IMR-90 (cell line): ENCODE measurements around the gene SLIT1. TPM values are rescaled to one million over a fixed set of nuclear protein-coding genes. Genes with fewer than 3 reads are reported as not detected.
A peak's percentile ranks its signal among the peaks of the same experiment; 100 is the strongest.

Source experiments
- ATAC-seq: fragments of 200-7000 bp; cut with Tn5 transposase; 2 replicates; pipeline ENCODE4 v1.9.1; 2020; ENCODE audit warnings: low read depth, mild to moderate bottlenecking, moderate library complexity
- BruUV-seq: library from RNA; stranded (reverse); fragments of 400-500 nt; replicated peaks from 2 replicates; lab custom pipeline; 2021; lab: Mats Ljungman, UMichigan
- CTCF ChIA-PET: fragments of 300-600 bp; formaldehyde crosslinking; extraction: SDS; loops from one replicate; lab custom pipeline; 2021; ENCODE audit warnings: antibody characterized with exemption; lab: Yijun Ruan, JAX
- POLR2A ChIA-PET: fragments of 300-600 bp; sonication (Branson Sonifier 250); formaldehyde crosslinking; loops from one replicate; lab custom pipeline; 2022; ENCODE audit warnings: antibody characterized with exemption; ENCODE audit not compliant: unreplicated experiment; lab: Charles Lee
- DNase-seq: peaks from one replicate; pipeline ENCODE4 v3.0.0; 2013
- H2AFZ ChIP-seq: replicated peaks from 2 replicates; pipeline ENCODE3; 2013; ENCODE audit warnings: low read length, mild to moderate bottlenecking; ENCODE audit not compliant: poor library complexity
- H2AK5ac ChIP-seq: 2 replicates; pipeline ENCODE4 v1.6.1; 2013; ENCODE audit warnings: low read depth, low read length, inconsistent platforms
- H2AK9ac ChIP-seq: replicated peaks from 2 replicates; pipeline ENCODE3; 2013; ENCODE audit warnings: mild to moderate bottlenecking, low read depth, low read length, moderate library complexity; ENCODE audit not compliant: poor library complexity
- H2BK120ac ChIP-seq: 2 replicates; pipeline ENCODE4 v1.6.1; 2013; ENCODE audit warnings: low read depth, low read length, inconsistent platforms
- H2BK15ac ChIP-seq: 3 replicates; pipeline ENCODE4 v1.6.1; 2013; ENCODE audit warnings: low read depth, low read length, inconsistent platforms
- H2BK20ac ChIP-seq: 2 replicates; pipeline ENCODE4 v1.6.1; 2013; ENCODE audit warnings: low read depth, mild to moderate bottlenecking, inconsistent platforms, low read length, moderate library complexity
- H2BK5ac ChIP-seq: 2 replicates; pipeline ENCODE4 v1.6.1; 2013; ENCODE audit warnings: mild to moderate bottlenecking, low read depth, low read length, inconsistent platforms; ENCODE audit not compliant: poor library complexity, severe bottlenecking
- H3K14ac ChIP-seq: replicated peaks from 2 replicates; pipeline ENCODE4 v1.6.1; 2013; ENCODE audit warnings: low read depth, low read length, inconsistent platforms
- H3K18ac ChIP-seq: 2 replicates; pipeline ENCODE4 v1.6.1; 2013; ENCODE audit warnings: low read depth, low read length, control low read depth
- H3K23ac ChIP-seq: 2 replicates; pipeline ENCODE4 v1.6.1; 2013; ENCODE audit warnings: low read depth, low read length, inconsistent platforms
- H3K27ac ChIP-seq: 2 replicates; pipeline ENCODE4 v1.5.1; 2013; ENCODE audit warnings: mild to moderate bottlenecking, control low read depth, low read length; ENCODE audit not compliant: insufficient read depth
- H3K27me3 ChIP-seq: 2 replicates; pipeline ENCODE4 v1.6.1; 2013; ENCODE audit warnings: low read length; ENCODE audit not compliant: control insufficient read depth, insufficient read depth
- H3K36me3 ChIP-seq: 2 replicates; pipeline ENCODE4 v1.6.1; 2013; ENCODE audit warnings: low read length, mixed read lengths; ENCODE audit not compliant: control insufficient read depth, insufficient read depth
- H3K4ac ChIP-seq: 2 replicates; pipeline ENCODE4 v1.6.1; 2013; ENCODE audit warnings: low read depth, low read length, inconsistent platforms
- H3K4me1 ChIP-seq: 2 replicates; pipeline ENCODE4 v1.6.1; 2013; ENCODE audit warnings: low read length, mixed read lengths; ENCODE audit not compliant: control insufficient read depth, insufficient read depth
- H3K4me2 ChIP-seq: 2 replicates; pipeline ENCODE4 v1.6.1; 2013; ENCODE audit warnings: low read depth, mild to moderate bottlenecking, control low read depth, low read length, moderate library complexity
- H3K4me3 ChIP-seq: 2 replicates; pipeline ENCODE4 v1.5.1; 2013; ENCODE audit warnings: low read depth, mild to moderate bottlenecking, control low read depth, low read length, moderate library complexity; ENCODE audit not compliant: insufficient read depth
- H3K56ac ChIP-seq: 2 replicates; pipeline ENCODE4 v1.6.1; 2013; ENCODE audit warnings: low read length, inconsistent platforms; ENCODE audit not compliant: insufficient read depth; ENCODE audit errors: extremely low read depth
- H3K79me1 ChIP-seq, 2 experiments: 2 replicates each; pipeline ENCODE4 v1.6.1; 2013; ENCODE audit warnings: low read length in 2 of 2, inconsistent platforms in 1 of 2, low read depth in 1 of 2
- H3K9ac ChIP-seq: 2 replicates; pipeline ENCODE4 v1.6.1; 2013; ENCODE audit warnings: low read depth, low read length, control low read depth
- H3K9me1 ChIP-seq: 2 replicates; pipeline ENCODE4 v1.6.1; 2013; ENCODE audit warnings: low read length, inconsistent platforms; ENCODE audit not compliant: insufficient read depth
- H3K9me3 ChIP-seq: 2 replicates; pipeline ENCODE4 v1.6.1; 2013; ENCODE audit warnings: low read length; ENCODE audit not compliant: control insufficient read depth, insufficient read depth
- H4K20me1 ChIP-seq: 2 replicates; pipeline ENCODE4 v1.6.1; 2013; ENCODE audit warnings: low read length, inconsistent platforms; ENCODE audit not compliant: insufficient read depth
- H4K5ac ChIP-seq: 2 replicates; pipeline ENCODE4 v1.6.1; 2013; ENCODE audit warnings: mild to moderate bottlenecking, low read depth, low read length, control low read depth
- H4K8ac ChIP-seq, 2 experiments: 2 replicates each; pipeline ENCODE4 v1.6.1; 2013; ENCODE audit warnings: low read depth in 2 of 2, low read length in 2 of 2, control low read depth in 1 of 2, inconsistent platforms in 1 of 2
- H4K91ac ChIP-seq: 2 replicates; pipeline ENCODE4 v1.6.1; 2013; ENCODE audit warnings: low read depth, low read length, inconsistent platforms; ENCODE audit not compliant: insufficient read depth
- MAZ ChIP-seq: IDR thresholded peaks from 2 replicates; pipeline ENCODE4 v1.6.1; 2012; ENCODE audit warnings: low read depth, mild to moderate bottlenecking, low read length, improper control_type of control experiment, moderate library complexity, borderline replicate concordance
- NFE2L2 ChIP-seq: fragments of 150-350 bp; IDR thresholded peaks from 2 replicates; pipeline ENCODE4 v1.6.1; 2016; ENCODE audit warnings: low read depth, mild to moderate bottlenecking, low read length
- SMC3 ChIP-seq: fragments of 150-350 bp; IDR thresholded peaks from 2 replicates; pipeline ENCODE4 v1.6.1; 2016; ENCODE audit warnings: low read depth, mild to moderate bottlenecking, antibody characterized with exemption, low read length, moderate library complexity
- WGBS, 2 experiments: methylation state at CpG; one replicate each; pipeline versions ENCODE4 v1.1.5 to v1.1.7; 2013; ENCODE audit warnings: missing lambda C conversion rate in 2 of 2; ENCODE audit not compliant: insufficient read length in 1 of 2; ENCODE audit errors: extremely low coverage in 2 of 2; 5-methylcytosine and 5-hydroxymethylcytosine counted together
- dilution Hi-C: fragments of 300-500 bp; cut with HindIII; formaldehyde crosslinking; loops from one replicate; pipeline ENCODE4 v1.14.3; 2018; ENCODE audit warnings: low sequenced_read_pairs; ENCODE audit not compliant: unreplicated experiment
- in situ Hi-C: fragments of 300-500 bp; cut with MboI; formaldehyde crosslinking; loops from 3 replicates; pipeline ENCODE4 v1.14.3; 2019; ENCODE audit warnings: low sequenced_read_pairs, inconsistent platforms, mixed read lengths
- intact Hi-C: fragments of 100-400 bp; cut with micrococcal nuclease; formaldehyde crosslinking; loops from 2 replicates; pipeline ENCODE4 v1.10.0; 2022
- polyA plus RNA-seq, 3 experiments: library from polyadenylated mRNA; depleted of rRNA; stranded (reverse); fragments of >200 nt; gene quantifications; 2 replicates each; pipeline ENCODE4 v1.2.3, GENCODE V29; 2012; ENCODE audit warnings: low replicate concordance in 1 of 3
- total RNA-seq: library from RNA; depleted of rRNA; stranded (reverse); fragments of >200 nt; gene quantifications from 2 replicates; pipeline ENCODE4 v1.2.3, GENCODE V29; 2012

SLIT1 gene
- total and polyA plus RNA-seq, 2 of the 4 experiments (the other 2 are of a cell fraction) = under 0.01 TPM

- ATAC-seq = no peak
- no peak overlapping the region for H3K4me2 ChIP-seq
- intact Hi-C loops = no loop called here
- POLR2A ChIA-PET = no interaction called here
- CTCF ChIA-PET = interaction anchor here (0.6 kb wide), 1 partner anchor 913 kb away, joined by 3 read pairs; no protein-coding TSS in a partner anchor
- no peak overlapping the region for H3K27ac ChIP-seq
- no peak overlapping the region for H4K5ac ChIP-seq
- H2BK5ac ChIP-seq = no peak overlapping the region
- H2BK120ac ChIP-seq = no peak overlapping the region
- in situ Hi-C loops = no loop called here
- no peaks in the 10 kb centered on the region for H3K9me3 ChIP-seq
- TF ChIP-seq SMC3 (no peak), MAZ (no peak), NFE2L2 (no peak)
- no peaks in the 10 kb centered on the region for H3K9me1 ChIP-seq
- no peak overlapping the region for H3K4ac ChIP-seq
- 20% methylated on average over 1 of the region's 12 CpGs; no CpG with 5 or more reads in 1 of the 2 experiments for WGBS, 2 experiments
- no peak overlapping the region for H3K18ac ChIP-seq
- H3K79me1 ChIP-seq = no peaks in the 10 kb centered on the region
- no peak overlapping the region for H2AK9ac ChIP-seq
- no peak overlapping the region for H3K56ac ChIP-seq
- H4K20me1 ChIP-seq = no peaks in the 10 kb centered on the region
- no peak overlapping the region for H4K8ac ChIP-seq
- no TSS peak for BruUV-seq
- dilution Hi-C loops = no loop called here
- H3K27me3 ChIP-seq = peaks cover 37% of the 10 kb centered on the region
- no peaks in the 10 kb centered on the region for H3K4me1 ChIP-seq
- H3K14ac ChIP-seq = no peak overlapping the region
- H4K91ac ChIP-seq = no peak overlapping the region
- no peaks in the 10 kb centered on the region for H3K36me3 ChIP-seq
- DNase-seq = no peak
- H2BK15ac ChIP-seq = no peak overlapping the region
- no peak overlapping the region for H2AK5ac ChIP-seq
- no peak overlapping the region for H3K23ac ChIP-seq
- H3K9ac ChIP-seq = no peak overlapping the region
- H2BK20ac ChIP-seq = no peak overlapping the region
- peak overlapping the region; percentile 14 for H2AFZ ChIP-seq
- no peak overlapping the region for H3K4me3 ChIP-seq
Observed at GRCh38 chr10:97128516-97129154, 57.1 kb downstream of the SLIT1 start.
